K562 (cell line): ENCODE measurements around the gene CTXN1. TPM values are rescaled to one million over a fixed set of nuclear protein-coding genes. Genes with fewer than 3 reads are reported as not detected.
A peak's percentile ranks its signal among the peaks of the same experiment; 100 is the strongest.

ENCODE experiments used
- COPS2 ChIP-seq: fragments of 450-650 bp; conservative IDR thresholded peaks from 2 replicates; pipeline ENCODE4 v1.6.1; 2016; ENCODE audit warnings: mild to moderate bottlenecking, moderate library complexity
- ERF ChIP-seq: fragments of 450-650 bp; formaldehyde crosslinking; IDR thresholded peaks from 2 replicates; pipeline ENCODE4 v1.4.0; 2020; ENCODE audit warnings: mild to moderate bottlenecking, mixed read lengths
- FIP1L1 ChIP-seq: fragments of 200-400 bp; formaldehyde crosslinking; IDR thresholded peaks from 2 replicates; pipeline ENCODE4 v1.6.1; 2018; ENCODE audit warnings: mild to moderate bottlenecking, low read depth, low read length; ENCODE audit not compliant: poor library complexity, severe bottlenecking
- HNRNPK ChIP-seq: fragments of 200-400 bp; formaldehyde crosslinking; IDR thresholded peaks from one replicate; pipeline ENCODE4 v1.6.1; 2018; ENCODE audit warnings: mild to moderate bottlenecking, low read depth, low read length; ENCODE audit not compliant: poor library complexity, severe bottlenecking
- LARP7 ChIP-seq: fragments of 450-650 bp; IDR thresholded peaks from 2 replicates; pipeline ENCODE4 v1.6.1; 2016
- MEIS2 ChIP-seq: fragments of 450-650 bp; IDR thresholded peaks from 2 replicates; pipeline ENCODE4 v1.6.1; 2014; ENCODE audit warnings: mild to moderate bottlenecking; ENCODE audit not compliant: partially characterized antibody
- POLR2AphosphoS2 ChIP-seq: IDR thresholded peaks from 2 replicates; pipeline ENCODE4 v1.6.1; 2012; ENCODE audit warnings: low read length, improper control_type of control experiment
- SIRT6 ChIP-seq: IDR thresholded peaks from one replicate; pipeline ENCODE4 v1.6.1; 2012; ENCODE audit warnings: low read depth, mild to moderate bottlenecking, control low read depth, inconsistent platforms, low read length, moderate library complexity
- SMAD1 ChIP-seq: fragments of 150-350 bp; IDR thresholded peaks from 2 replicates; pipeline ENCODE4 v1.6.1; 2014; ENCODE audit warnings: low read length, low read depth; ENCODE audit not compliant: partially characterized antibody
- SP1 ChIP-seq: sonication (generic); formaldehyde crosslinking; IDR thresholded peaks from 2 replicates; pipeline ENCODE4 v1.8.1; 2022; ENCODE audit warnings: mild to moderate bottlenecking, missing genetic modification reagents
- XRCC4 ChIP-seq: IDR thresholded peaks from one replicate; pipeline ENCODE4 v1.6.1; 2011; ENCODE audit not compliant: insufficient read depth, insufficient read length; ENCODE audit errors: extremely low read depth
- ZNF124 ChIP-seq: sonication (generic); formaldehyde crosslinking; IDR thresholded peaks from 2 replicates; pipeline ENCODE4 v1.8.1; 2022; ENCODE audit warnings: missing genetic modification reagents
- ZNF584 ChIP-seq: fragments of 200-800 bp; sonication (Bioruptor generic); IDR thresholded peaks from 2 replicates; pipeline ENCODE4 v1.6.1; 2016; ENCODE audit warnings: low read depth, mild to moderate bottlenecking, missing genetic modification characterization, missing compliant biosample characterization
- polyA plus RNA-seq, 8 experiments: library from polyadenylated mRNA; depleted of rRNA in 4 of 8; stranded (reverse) in 5 of 8; unstranded in 3 of 8; fragments of >200 nt; fragmentation: Nextera tagmentation in 2 of 8; fragmentation: Illumina TruSeq in 1 of 8; extraction: Ambion mirVana in 2 of 8; extraction: Trizol in 1 of 8; gene quantifications; 2 replicates each; pipeline versions ENCODE4 v1.2.1 to v1.2.3, GENCODE V29; 2011 to 2014; ENCODE audit warnings: inconsistent platforms in 1 of 8, missing spikeins in 1 of 8
- total RNA-seq, 7 experiments: library from RNA; depleted of rRNA in 6 of 7; stranded (reverse); fragments of >200 nt in 6 of 7; fragmentation: Illumina TruSeq in 2 of 7; extraction: Trizol in 2 of 7; gene quantifications; 2 replicates each; pipeline versions ENCODE4 v1.2.1 to v1.2.3, GENCODE V29; 2011 to 2021; ENCODE audit warnings: low replicate concordance in 1 of 7
- TF ChIP-seq, protein P1 (sequence below), 2 experiments: fragments of 450-650 bp; conservative IDR thresholded peaks; 2 replicates each; pipeline ENCODE4 v1.6.1; 2017; ENCODE audit warnings: mild to moderate bottlenecking in 2 of 2, moderate library complexity in 2 of 2
- TF ChIP-seq, protein P2 (sequence below): fragments of 250-450 bp; sonication (Bioruptor Pico); IDR thresholded peaks from 2 replicates; pipeline ENCODE4 v1.9.0; 2021; ENCODE audit warnings: mild to moderate bottlenecking, inconsistent platforms
- TF ChIP-seq, protein P3 (sequence below): conservative IDR thresholded peaks from 2 replicates; pipeline ENCODE4 v1.6.1; 2011; ENCODE audit warnings: low read depth, mild to moderate bottlenecking, low read length; ENCODE audit not compliant: control insufficient read depth
- TF ChIP-seq, protein P4 (sequence below): fragments of 450-650 bp; formaldehyde crosslinking; IDR thresholded peaks from 2 replicates; pipeline ENCODE4 v1.4.0; 2022; ENCODE audit warnings: missing genetic modification characterization
- TF ChIP-seq, protein P5 (sequence below): sonication (generic); formaldehyde crosslinking; IDR thresholded peaks from 2 replicates; pipeline ENCODE4 v1.8.1; 2022; ENCODE audit warnings: missing genetic modification reagents

CTXN1 gene
- total and polyA plus RNA-seq, 9 of the 15 experiments (the other 6 are each of a cell fraction or from before 2014, with no cell fraction given) = 0.15 to 37.4 (median 1.8) TPM; not detected in 2

DNA sequence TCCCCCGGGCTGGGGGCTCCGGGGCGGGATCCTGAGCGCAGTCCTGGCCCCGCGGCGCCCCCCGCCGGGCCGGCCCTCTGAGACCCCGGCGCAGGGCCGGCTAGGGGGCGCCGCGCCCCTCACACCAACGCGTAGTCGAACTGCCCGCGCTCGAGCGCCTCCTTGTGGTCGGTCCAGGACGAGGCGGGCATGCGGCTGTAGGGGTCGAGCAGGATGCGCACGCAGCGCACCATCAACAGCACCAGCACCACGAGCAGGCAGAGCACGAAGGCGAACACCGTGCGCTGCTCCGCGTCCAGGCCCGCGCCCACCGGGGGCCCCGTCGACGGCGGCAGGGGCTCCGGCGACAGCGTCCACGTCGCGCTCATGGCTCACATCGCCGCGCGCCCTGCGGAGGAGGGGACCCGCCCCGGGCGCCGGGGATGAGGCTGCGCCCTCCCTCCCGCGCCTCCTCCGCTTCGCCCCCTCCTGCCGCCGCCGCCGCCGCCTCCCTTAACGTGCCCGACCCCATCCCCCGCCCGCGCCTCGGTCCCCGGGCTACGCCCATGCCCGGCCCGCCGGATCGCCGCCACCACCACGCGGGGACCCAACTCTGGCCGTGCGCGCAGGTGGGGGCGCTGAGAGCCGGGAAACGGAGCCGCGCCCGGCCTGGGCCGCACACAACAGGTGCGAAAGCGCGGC, 624 bp downstream of the CTXN1 start (continued):
- TF ChIP-seq ZNF584 (CRISPR knock-in tag) (no peak), ZNF124 (CRISPR knock-in tag) (no peak), LARP7 (no peak), FIP1L1 (peak; percentile 90), POLR2AphosphoS2 (no peak), COPS2 (no peak), SMAD1 (no peak), SP1 (CRISPR knock-in tag) (peak; percentile 69; the same call in 1 of the 2 replicates), XRCC4 (no peak), ERF (CRISPR knock-in tag) (no peak), SIRT6 (no peak), MEIS2 (peak; percentile 13), HNRNPK (peak; percentile 11)
- TF ChIP-seq, protein P1, sequence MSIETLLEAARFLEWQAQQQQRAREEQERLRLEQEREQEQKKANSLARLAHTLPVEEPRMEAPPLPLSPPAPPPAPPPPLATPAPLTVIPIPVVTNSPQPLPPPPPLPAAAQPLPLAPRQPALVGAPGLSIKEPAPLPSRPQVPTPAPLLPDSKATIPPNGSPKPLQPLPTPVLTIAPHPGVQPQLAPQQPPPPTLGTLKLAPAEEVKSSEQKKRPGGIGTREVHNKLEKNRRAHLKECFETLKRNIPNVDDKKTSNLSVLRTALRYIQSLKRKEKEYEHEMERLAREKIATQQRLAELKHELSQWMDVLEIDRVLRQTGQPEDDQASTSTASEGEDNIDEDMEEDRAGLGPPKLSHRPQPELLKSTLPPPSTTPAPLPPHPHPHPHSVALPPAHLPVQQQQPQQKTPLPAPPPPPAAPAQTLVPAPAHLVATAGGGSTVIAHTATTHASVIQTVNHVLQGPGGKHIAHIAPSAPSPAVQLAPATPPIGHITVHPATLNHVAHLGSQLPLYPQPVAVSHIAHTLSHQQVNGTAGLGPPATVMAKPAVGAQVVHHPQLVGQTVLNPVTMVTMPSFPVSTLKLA (conservative IDR thresholded peaks at IDR 0.05) = peak; percentile 43 to 71; a peak in 3 of 4 replicates
- TF ChIP-seq, protein P2, sequence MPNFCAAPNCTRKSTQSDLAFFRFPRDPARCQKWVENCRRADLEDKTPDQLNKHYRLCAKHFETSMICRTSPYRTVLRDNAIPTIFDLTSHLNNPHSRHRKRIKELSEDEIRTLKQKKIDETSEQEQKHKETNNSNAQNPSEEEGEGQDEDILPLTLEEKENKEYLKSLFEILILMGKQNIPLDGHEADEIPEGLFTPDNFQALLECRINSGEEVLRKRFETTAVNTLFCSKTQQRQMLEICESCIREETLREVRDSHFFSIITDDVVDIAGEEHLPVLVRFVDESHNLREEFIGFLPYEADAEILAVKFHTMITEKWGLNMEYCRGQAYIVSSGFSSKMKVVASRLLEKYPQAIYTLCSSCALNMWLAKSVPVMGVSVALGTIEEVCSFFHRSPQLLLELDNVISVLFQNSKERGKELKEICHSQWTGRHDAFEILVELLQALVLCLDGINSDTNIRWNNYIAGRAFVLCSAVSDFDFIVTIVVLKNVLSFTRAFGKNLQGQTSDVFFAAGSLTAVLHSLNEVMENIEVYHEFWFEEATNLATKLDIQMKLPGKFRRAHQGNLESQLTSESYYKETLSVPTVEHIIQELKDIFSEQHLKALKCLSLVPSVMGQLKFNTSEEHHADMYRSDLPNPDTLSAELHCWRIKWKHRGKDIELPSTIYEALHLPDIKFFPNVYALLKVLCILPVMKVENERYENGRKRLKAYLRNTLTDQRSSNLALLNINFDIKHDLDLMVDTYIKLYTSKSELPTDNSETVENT = peak; percentile 33; the same call in 1 of the 2 replicates
- TF ChIP-seq, protein P3, sequence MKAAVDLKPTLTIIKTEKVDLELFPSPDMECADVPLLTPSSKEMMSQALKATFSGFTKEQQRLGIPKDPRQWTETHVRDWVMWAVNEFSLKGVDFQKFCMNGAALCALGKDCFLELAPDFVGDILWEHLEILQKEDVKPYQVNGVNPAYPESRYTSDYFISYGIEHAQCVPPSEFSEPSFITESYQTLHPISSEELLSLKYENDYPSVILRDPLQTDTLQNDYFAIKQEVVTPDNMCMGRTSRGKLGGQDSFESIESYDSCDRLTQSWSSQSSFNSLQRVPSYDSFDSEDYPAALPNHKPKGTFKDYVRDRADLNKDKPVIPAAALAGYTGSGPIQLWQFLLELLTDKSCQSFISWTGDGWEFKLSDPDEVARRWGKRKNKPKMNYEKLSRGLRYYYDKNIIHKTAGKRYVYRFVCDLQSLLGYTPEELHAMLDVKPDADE = no peak; the same call in 1 of the 2 replicates
- TF ChIP-seq, protein P4, sequence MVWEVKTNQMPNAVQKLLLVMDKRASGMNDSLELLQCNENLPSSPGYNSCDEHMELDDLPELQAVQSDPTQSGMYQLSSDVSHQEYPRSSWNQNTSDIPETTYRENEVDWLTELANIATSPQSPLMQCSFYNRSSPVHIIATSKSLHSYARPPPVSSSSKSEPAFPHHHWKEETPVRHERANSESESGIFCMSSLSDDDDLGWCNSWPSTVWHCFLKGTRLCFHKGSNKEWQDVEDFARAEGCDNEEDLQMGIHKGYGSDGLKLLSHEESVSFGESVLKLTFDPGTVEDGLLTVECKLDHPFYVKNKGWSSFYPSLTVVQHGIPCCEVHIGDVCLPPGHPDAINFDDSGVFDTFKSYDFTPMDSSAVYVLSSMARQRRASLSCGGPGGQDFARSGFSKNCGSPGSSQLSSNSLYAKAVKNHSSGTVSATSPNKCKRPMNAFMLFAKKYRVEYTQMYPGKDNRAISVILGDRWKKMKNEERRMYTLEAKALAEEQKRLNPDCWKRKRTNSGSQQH (CRISPR knock-in tag) = no peak
- TF ChIP-seq, protein P5, sequence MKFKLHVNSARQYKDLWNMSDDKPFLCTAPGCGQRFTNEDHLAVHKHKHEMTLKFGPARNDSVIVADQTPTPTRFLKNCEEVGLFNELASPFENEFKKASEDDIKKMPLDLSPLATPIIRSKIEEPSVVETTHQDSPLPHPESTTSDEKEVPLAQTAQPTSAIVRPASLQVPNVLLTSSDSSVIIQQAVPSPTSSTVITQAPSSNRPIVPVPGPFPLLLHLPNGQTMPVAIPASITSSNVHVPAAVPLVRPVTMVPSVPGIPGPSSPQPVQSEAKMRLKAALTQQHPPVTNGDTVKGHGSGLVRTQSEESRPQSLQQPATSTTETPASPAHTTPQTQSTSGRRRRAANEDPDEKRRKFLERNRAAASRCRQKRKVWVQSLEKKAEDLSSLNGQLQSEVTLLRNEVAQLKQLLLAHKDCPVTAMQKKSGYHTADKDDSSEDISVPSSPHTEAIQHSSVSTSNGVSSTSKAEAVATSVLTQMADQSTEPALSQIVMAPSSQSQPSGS (CRISPR knock-in tag) = no peak; the same call in 1 of the 2 replicates
